H1 (cell line): ENCODE measurements around the gene LDLRAD3. TPM values are rescaled to one million over a fixed set of nuclear protein-coding genes. Genes with fewer than 3 reads are reported as not detected.

Experiments used
- CTCF ChIA-PET: fragments of 300-600 bp; sonication (Branson Sonifier 250); formaldehyde crosslinking; loops from one replicate; lab custom pipeline; 2021; ENCODE audit not compliant: partially characterized antibody; lab: Charles Lee
- POLR2A ChIA-PET: fragments of 300-600 bp; sonication (Branson Sonifier 250); formaldehyde crosslinking; loops from one replicate; lab custom pipeline; 2021; ENCODE audit warnings: inconsistent platforms; ENCODE audit not compliant: partially characterized antibody; lab: Charles Lee
- DNase-seq, 2 experiments: peaks; one replicate each; pipeline versions ENCODE4 v3.0.0 to v3.0.0-alpha.2; 2010 to 2022; ENCODE audit warnings: low spot score in 2 of 2, low read depth in 1 of 2, mixed read lengths in 1 of 2
- FAIRE-seq: peaks from 2 replicates; lab custom pipeline; 2011; peaks lifted over from hg19 to GRCh38; lab: Jason Lieb, UNC
- H2AFZ ChIP-seq: 2 replicates; pipeline ENCODE4 v1.8.1; 2012; ENCODE audit warnings: low read length, inconsistent platforms
- H2AK5ac ChIP-seq: 2 replicates; pipeline ENCODE4 v1.6.1; 2013; ENCODE audit warnings: low read depth, low read length
- H2BK120ac ChIP-seq: replicated peaks from 2 replicates; pipeline ENCODE3; 2013; ENCODE audit warnings: low read depth, low read length, inconsistent platforms
- H2BK12ac ChIP-seq: 2 replicates; pipeline ENCODE4 v1.6.1; 2013; ENCODE audit warnings: low read depth, low read length
- H2BK15ac ChIP-seq: 2 replicates; pipeline ENCODE4 v1.6.1; 2013; ENCODE audit warnings: low read length
- H2BK20ac ChIP-seq: 2 replicates; pipeline ENCODE4 v1.6.1; 2013; ENCODE audit warnings: low read length
- H2BK5ac ChIP-seq: 2 replicates; pipeline ENCODE4 v1.6.1; 2013; ENCODE audit warnings: low read depth, low read length
- H3K14ac ChIP-seq: 2 replicates; pipeline ENCODE4 v1.6.1; 2013; ENCODE audit warnings: inconsistent platforms; ENCODE audit not compliant: insufficient read length
- H3K18ac ChIP-seq: 2 replicates; pipeline ENCODE4 v1.6.1; 2013; ENCODE audit warnings: low read length; ENCODE audit errors: extremely low read depth
- H3K23ac ChIP-seq: 2 replicates; pipeline ENCODE4 v1.6.1; 2013; ENCODE audit warnings: inconsistent platforms; ENCODE audit not compliant: insufficient read length
- H3K23me2 ChIP-seq: 2 replicates; pipeline ENCODE4 v1.6.1; 2013; ENCODE audit warnings: low read depth, low read length
- H3K27ac ChIP-seq: 2 replicates; pipeline ENCODE4 v1.6.1; 2011; ENCODE audit warnings: low read depth, low read length, inconsistent platforms
- H3K27me3 ChIP-seq, 4 experiments: replicated peaks in 1 of 4; 1 replicate in 1 of 4; 2 replicates in 3 of 4; pipeline versions ENCODE4 v1.6.1 to v1.8.1; 2011 to 2013; ENCODE audit warnings: low read length in 3 of 4, mild to moderate bottlenecking in 3 of 4, inconsistent platforms in 2 of 4, mixed read lengths in 2 of 4, moderate library complexity in 1 of 4; ENCODE audit not compliant: control insufficient read depth in 3 of 4, insufficient read depth in 3 of 4; ENCODE audit errors: extremely low read depth in 1 of 4
- H3K36me3 ChIP-seq, 4 experiments: 2 replicates each; pipeline versions ENCODE4 v1.6.1 to v1.8.1; 2011 to 2013; ENCODE audit warnings: mild to moderate bottlenecking in 4 of 4, low read length in 3 of 4, moderate library complexity in 2 of 4, control low read depth in 1 of 4, inconsistent platforms in 1 of 4; ENCODE audit not compliant: insufficient read depth in 4 of 4, control insufficient read depth in 2 of 4
- H3K4ac ChIP-seq: replicated peaks from 2 replicates; pipeline ENCODE3; 2013; ENCODE audit warnings: low read length, low read depth, mixed read lengths, inconsistent platforms; ENCODE audit not compliant: insufficient read length
- H3K4me1 ChIP-seq, 4 experiments: replicated peaks in 1 of 4; 1 replicate in 1 of 4; 2 replicates in 3 of 4; pipeline versions ENCODE4 v1.6.1 to v1.8.1; 2011 to 2013; ENCODE audit warnings: low read length in 3 of 4, inconsistent platforms in 2 of 4, mixed read lengths in 1 of 4; ENCODE audit not compliant: insufficient read depth in 4 of 4, control insufficient read depth in 3 of 4
- H3K4me2 ChIP-seq, 2 experiments: 2 replicates each; pipeline versions ENCODE4 v1.6.1 to v1.8.1; 2011 to 2013; ENCODE audit warnings: low read depth in 2 of 2, low read length in 2 of 2, control low read depth in 1 of 2, inconsistent platforms in 1 of 2, mild to moderate bottlenecking in 1 of 2; ENCODE audit not compliant: insufficient read depth in 1 of 2
- H3K4me3 ChIP-seq, 4 experiments: fragments of 200-600, 300-600 bp in 1 of 4; sonication (generic), shearing (Covaris generic), sonication (Bioruptor Twin) in 1 of 4; 2 replicates each; pipeline versions ENCODE4 v1.5.1 to v1.8.1; 2011 to 2016; ENCODE audit warnings: low read length in 4 of 4, low read depth in 3 of 4, control low read depth in 2 of 4, inconsistent platforms in 2 of 4, mild to moderate bottlenecking in 2 of 4, mixed read lengths in 1 of 4, moderate library complexity in 1 of 4; ENCODE audit not compliant: insufficient read depth in 2 of 4; ENCODE audit errors: extremely low read depth in 1 of 4
- H3K56ac ChIP-seq: replicated peaks from 2 replicates; pipeline ENCODE3; 2013; ENCODE audit warnings: low read depth, mild to moderate bottlenecking, mixed read lengths, low read length, inconsistent platforms; ENCODE audit not compliant: insufficient read length
- H3K79me1 ChIP-seq: 2 replicates; pipeline ENCODE4 v1.6.1; 2013; ENCODE audit warnings: low read depth, low read length, control low read depth
- H3K79me2 ChIP-seq, 2 experiments: 2 replicates each; pipeline versions ENCODE4 v1.6.1 to v1.8.1; 2012 to 2013; ENCODE audit warnings: low read length in 2 of 2, mild to moderate bottlenecking in 2 of 2, inconsistent platforms in 1 of 2; ENCODE audit not compliant: insufficient read depth in 2 of 2, control insufficient read depth in 1 of 2
- H3K9ac ChIP-seq, 4 experiments: replicated peaks in 1 of 4; 1 replicate in 1 of 4; 2 replicates in 3 of 4; pipeline versions ENCODE4 v1.6.1 to v1.8.1; 2011 to 2013; ENCODE audit warnings: low read depth in 3 of 4, low read length in 3 of 4, control low read depth in 2 of 4, mild to moderate bottlenecking in 2 of 4, moderate library complexity in 2 of 4, inconsistent platforms in 1 of 4; ENCODE audit errors: extremely low read depth in 1 of 4
- H3K9me3 ChIP-seq, 2 experiments: 2 replicates each; pipeline versions ENCODE4 v1.6.1 to v1.8.1; 2012 to 2013; ENCODE audit warnings: mild to moderate bottlenecking in 2 of 2, moderate library complexity in 2 of 2, control low read depth in 1 of 2, inconsistent platforms in 1 of 2, low read depth in 1 of 2, low read length in 1 of 2, mixed read lengths in 1 of 2; ENCODE audit not compliant: insufficient read depth in 2 of 2
- H4K20me1 ChIP-seq, 2 experiments: replicated peaks in 1 of 2; 2 replicates each; pipeline versions ENCODE3 to v1.8.1; 2011 to 2013; ENCODE audit warnings: inconsistent platforms in 2 of 2, low read length in 2 of 2, mild to moderate bottlenecking in 1 of 2; ENCODE audit not compliant: insufficient read depth in 2 of 2, control insufficient read depth in 1 of 2
- H4K5ac ChIP-seq: 2 replicates; pipeline ENCODE4 v1.6.1; 2013; ENCODE audit warnings: low read length, low read depth, mixed read lengths, inconsistent platforms; ENCODE audit not compliant: insufficient read length
- H4K8ac ChIP-seq: 2 replicates; pipeline ENCODE4 v1.8.0; 2013; ENCODE audit warnings: mild to moderate bottlenecking, moderate library complexity, low read length, inconsistent platforms; ENCODE audit not compliant: insufficient read depth; ENCODE audit errors: extremely low read depth
- H4K91ac ChIP-seq: replicated peaks from 2 replicates; pipeline ENCODE3; 2013; ENCODE audit warnings: low read length, mixed read lengths, inconsistent platforms; ENCODE audit not compliant: insufficient read length
- ASH2L ChIP-seq: fragments of 200-600, 300-600 bp; sonication (generic); IDR thresholded peaks from one replicate; pipeline ENCODE4 v1.7.1; 2017; ENCODE audit warnings: low read length
- ATF3 ChIP-seq: IDR thresholded peaks from 2 replicates; pipeline ENCODE4 v1.6.1; 2011; ENCODE audit warnings: low read depth, mild to moderate bottlenecking, low read length; ENCODE audit not compliant: insufficient read depth
- GTF2F1 ChIP-seq: IDR thresholded peaks from 2 replicates; pipeline ENCODE4 v1.6.1; 2012; ENCODE audit warnings: low read depth, low read length, improper control_type of control experiment, borderline replicate concordance
- HDAC2 ChIP-seq, 2 experiments: fragments of 300-600 bp in 1 of 2; sonication (generic) in 1 of 2; IDR thresholded peaks; 2 replicates each; pipeline ENCODE4 v1.6.1; 2011 to 2012; ENCODE audit warnings: low read depth in 2 of 2, low read length in 2 of 2, mild to moderate bottlenecking in 2 of 2, moderate library complexity in 2 of 2, borderline replicate concordance in 1 of 2, inconsistent platforms in 1 of 2
- KDM1A ChIP-seq: fragments of 200-600, 300-600 bp; sonication (generic); IDR thresholded peaks from 2 replicates; pipeline ENCODE4 v1.7.1; 2016; ENCODE audit warnings: mild to moderate bottlenecking, low read length, borderline replicate concordance
- POLR2A ChIP-seq, 2 experiments: IDR thresholded peaks; 1 replicate in 1 of 2; 2 replicates in 1 of 2; pipeline ENCODE4 v1.6.1; 2011; ENCODE audit warnings: low read depth in 2 of 2, low read length in 2 of 2, mild to moderate bottlenecking in 2 of 2; ENCODE audit errors: control extremely low read depth in 1 of 2
- RAD21 ChIP-seq, 2 experiments: IDR thresholded peaks in 1 of 2; conservative IDR thresholded peaks in 1 of 2; 2 replicates each; pipeline ENCODE4 v1.6.1; 2011; ENCODE audit warnings: low read depth in 2 of 2, low read length in 2 of 2, improper control_type of control experiment in 1 of 2, inconsistent platforms in 1 of 2, mild to moderate bottlenecking in 1 of 2, moderate library complexity in 1 of 2
- RBBP5 ChIP-seq: IDR thresholded peaks from 2 replicates; pipeline ENCODE4 v1.7.1; 2012; ENCODE audit warnings: low read depth, mild to moderate bottlenecking, inconsistent platforms, low read length, moderate library complexity, borderline replicate concordance
- TAF1 ChIP-seq: IDR thresholded peaks from 2 replicates; pipeline ENCODE4 v1.6.1; 2011; ENCODE audit warnings: mild to moderate bottlenecking, low read depth, low read length
- USF2 ChIP-seq: IDR thresholded peaks from 2 replicates; pipeline ENCODE4 v1.6.1; 2011; ENCODE audit warnings: low read length, improper control_type of control experiment
- WGBS, 2 experiments: shearing (Covaris generic) in 1 of 2; methylation state at CpG; one replicate each; pipeline versions ENCODE4 v1.1.6 to v1.1.7; 2013 to 2015; ENCODE audit warnings: low lambda C conversion rate in 2 of 2, mixed read lengths in 2 of 2, inconsistent platforms in 1 of 2, low coverage in 1 of 2, missing lambda C conversion rate in 1 of 2; ENCODE audit not compliant: insufficient replicate concordance in 2 of 2, insufficient coverage in 1 of 2, insufficient read length in 1 of 2; ENCODE audit errors: extremely low coverage in 1 of 2, missing lambda C conversion rate in 1 of 2; 5-methylcytosine and 5-hydroxymethylcytosine counted together
- polyA plus RNA-seq, 7 experiments: library from polyadenylated mRNA; depleted of rRNA in 3 of 7; stranded (reverse) in 5 of 7; unstranded in 2 of 7; fragments of >200 nt in 5 of 7; fragments of 200-250 nt in 2 of 7; gene quantifications; 1 replicate in 5 of 7; 2 replicates in 1 of 7; 4 replicates in 1 of 7; pipeline versions ENCODE4 v1.2.1 to v1.2.3, GENCODE V29; 2011 to 2013; ENCODE audit warnings: missing spikeins in 2 of 7, mixed read lengths in 2 of 7
- total RNA-seq: library from RNA; stranded (reverse); fragmentation: NEBNext Ultra II Directional; extraction: Animal tissue kit (Norgen Biotek cat#: 25700); gene quantifications from 2 replicates; pipeline ENCODE4 v1.2.1, GENCODE V29; 2021

LDLRAD3 gene
- total and polyA plus RNA-seq, 2 of the 8 experiments (the other 6 are each of a cell fraction or from before 2014, with no cell fraction given) = 18.6 to 22.8 TPM

- no peak overlapping the region for H4K5ac ChIP-seq
- TF ChIP-seq TAF1 (no peak), HDAC2 (IDR thresholded peaks at IDR 0.05; ENCODE audit: borderline replicate concordance in 1 of 2, low read depth in 2 of 2, low read length in 2 of 2) (no peak), RBBP5 (no peak), ATF3 (no peak), RAD21 (IDR thresholded peaks at IDR 0.05 in 1 of 2, conservative IDR thresholded peaks at IDR 0.05 in 1 of 2; ENCODE audit: low read depth in 2 of 2, low read length in 2 of 2) (no peak), KDM1A (no peak), ASH2L (no peak), POLR2A (IDR thresholded peaks at IDR 0.05; ENCODE audit: control extremely low read depth in 1 of 2, low read depth in 2 of 2, low read length in 2 of 2) (no peak), GTF2F1 (no peak), USF2 (no peak)
- TF ChIP-seq, all 59 proteins: peak for 0
- H4K91ac ChIP-seq = no peak overlapping the region
- H3K56ac ChIP-seq = no peak overlapping the region
- 95% methylated on average over 2 of the region's 2 CpGs; no CpG with 5 or more reads in 1 of the 2 experiments for WGBS, 2 experiments
- no peak overlapping the region for H3K18ac ChIP-seq
- H2BK12ac ChIP-seq = no peak overlapping the region
- H3K4ac ChIP-seq = no peak overlapping the region
- no peaks in the 10 kb centered on the region for H3K23me2 ChIP-seq
- no peak for FAIRE-seq
- no peak overlapping the region for H3K9ac ChIP-seq
- no peak overlapping the region for H2BK120ac ChIP-seq
- no peak overlapping the region for H2AFZ ChIP-seq
- no peak overlapping the region for H2AK5ac ChIP-seq
- H2BK20ac ChIP-seq = no peak overlapping the region
- POLR2A ChIA-PET = interaction anchor here (0.8 kb wide), 1 partner anchor 11 kb away, joined by 3 read pairs; no protein-coding TSS in a partner anchor
- H2BK5ac ChIP-seq = no peak overlapping the region
- H3K27me3 ChIP-seq = no peaks in the 10 kb centered on the region
- no peak overlapping the region for H2BK15ac ChIP-seq
- peaks cover 0 to 5% (median 0%) of the 10 kb centered on the region in 4 experiments; a peak in 2 of 7 replicates for H3K4me1 ChIP-seq
- no peaks in the 10 kb centered on the region for H3K9me3 ChIP-seq
- H3K14ac ChIP-seq = no peak overlapping the region
- H3K27ac ChIP-seq = no peak overlapping the region
- no peaks in the 10 kb centered on the region for H4K20me1 ChIP-seq
- no peak overlapping the region for H3K4me2 ChIP-seq
- H3K4me3 ChIP-seq = no peak overlapping the region
- CTCF ChIA-PET = interaction anchor here (1.7 kb wide), 1 partner anchor 10 kb away, joined by 8 read pairs; no protein-coding TSS in a partner anchor
- H3K79me1 ChIP-seq = peaks cover 2% of the 10 kb centered on the region; the same call in 1 of the 2 replicates
- DNase-seq = no peak
- H3K79me2 ChIP-seq = peaks cover 0 to 65% of the 10 kb centered on the region in 2 experiments; a peak in 3 of 4 replicates
- H3K23ac ChIP-seq = no peak overlapping the region
- no peak overlapping the region for H4K8ac ChIP-seq
- no peaks in the 10 kb centered on the region for H3K36me3 ChIP-seq
Observed at GRCh38 chr11:36012979-36013378, 69.1 kb downstream of the LDLRAD3 start.
